Vagina (tissue), 2 donors: ENCODE measurements around the gene IFRD1.

Experiments used
- POLR2A ChIP-seq, 2 donors: fragments of 450-650 bp; IDR thresholded peaks; one replicate each; pipeline ENCODE4 v1.6.1; 2017; ENCODE audit warnings: antibody characterized with exemption in 2 of 2, mild to moderate bottlenecking in 2 of 2, moderate library complexity in 2 of 2
- POLR2AphosphoS5 ChIP-seq, 2 donors: sonication (generic); formaldehyde crosslinking; IDR thresholded peaks; one replicate each; pipeline ENCODE4 v1.9.0; 2017; ENCODE audit warnings: antibody characterized with exemption in 2 of 2, mild to moderate bottlenecking in 2 of 2, low read depth in 1 of 2; ENCODE audit not compliant: insufficient read depth in 1 of 2
- TF ChIP-seq, protein P1 (sequence below), 3 experiments: fragments of 450-650 bp in 2 of 3; fragments of 200-600 bp in 1 of 3; sonication (generic) in 1 of 3; IDR thresholded peaks; one replicate each; pipeline ENCODE4 v1.5.1; 2017 to 2019; ENCODE audit warnings: antibody characterized with exemption in 3 of 3, mild to moderate bottlenecking in 2 of 3, moderate library complexity in 2 of 3

DNA sequence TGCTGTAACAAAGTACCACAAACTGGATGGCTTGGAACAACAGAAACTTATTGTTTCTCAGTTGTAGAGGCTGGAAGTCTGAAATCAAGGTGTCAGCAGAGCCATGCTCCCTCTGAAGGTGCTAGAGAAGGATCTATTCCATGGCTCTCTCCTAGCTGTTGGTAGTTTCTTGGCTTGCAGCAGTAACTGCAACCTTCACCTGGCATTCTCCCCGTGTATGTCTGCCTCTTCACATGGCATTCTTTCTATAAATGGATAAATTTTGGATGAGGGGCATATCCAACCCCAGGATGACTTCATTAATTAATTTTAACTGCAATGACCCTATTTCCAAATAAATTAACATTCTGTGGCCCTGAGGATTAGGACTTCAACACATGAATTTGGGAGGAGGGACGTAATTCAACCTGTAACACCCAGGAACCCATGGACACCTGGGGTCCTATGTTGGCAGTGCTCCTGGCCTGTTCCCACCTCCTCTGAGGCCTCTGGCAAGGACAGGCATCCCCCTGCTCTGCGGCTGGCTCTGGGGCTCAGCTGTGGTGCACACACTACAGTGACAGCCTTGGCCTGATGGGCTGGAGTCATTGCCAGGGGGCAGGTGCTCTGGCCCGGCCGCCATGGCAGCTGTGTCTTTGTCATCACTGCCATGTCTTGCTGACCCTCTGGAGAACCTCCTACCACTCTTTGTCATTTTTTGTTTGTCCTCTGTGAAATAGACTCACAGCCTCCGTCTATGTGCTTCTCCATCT, 61.4 kb downstream of the IFRD1 start:
- TF ChIP-seq, protein P1, sequence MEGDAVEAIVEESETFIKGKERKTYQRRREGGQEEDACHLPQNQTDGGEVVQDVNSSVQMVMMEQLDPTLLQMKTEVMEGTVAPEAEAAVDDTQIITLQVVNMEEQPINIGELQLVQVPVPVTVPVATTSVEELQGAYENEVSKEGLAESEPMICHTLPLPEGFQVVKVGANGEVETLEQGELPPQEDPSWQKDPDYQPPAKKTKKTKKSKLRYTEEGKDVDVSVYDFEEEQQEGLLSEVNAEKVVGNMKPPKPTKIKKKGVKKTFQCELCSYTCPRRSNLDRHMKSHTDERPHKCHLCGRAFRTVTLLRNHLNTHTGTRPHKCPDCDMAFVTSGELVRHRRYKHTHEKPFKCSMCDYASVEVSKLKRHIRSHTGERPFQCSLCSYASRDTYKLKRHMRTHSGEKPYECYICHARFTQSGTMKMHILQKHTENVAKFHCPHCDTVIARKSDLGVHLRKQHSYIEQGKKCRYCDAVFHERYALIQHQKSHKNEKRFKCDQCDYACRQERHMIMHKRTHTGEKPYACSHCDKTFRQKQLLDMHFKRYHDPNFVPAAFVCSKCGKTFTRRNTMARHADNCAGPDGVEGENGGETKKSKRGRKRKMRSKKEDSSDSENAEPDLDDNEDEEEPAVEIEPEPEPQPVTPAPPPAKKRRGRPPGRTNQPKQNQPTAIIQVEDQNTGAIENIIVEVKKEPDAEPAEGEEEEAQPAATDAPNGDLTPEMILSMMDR (IDR thresholded peaks at IDR 0.05): no peak
- TF ChIP-seq POLR2A (IDR thresholded peaks at IDR 0.05): no peak
- TF ChIP-seq POLR2AphosphoS5 (IDR thresholded peaks at IDR 0.05; ENCODE audit: insufficient read depth in 1 of 2, low read depth in 1 of 2): no peak
